CD4-positive, alpha-beta memory T cell (primary cell): ENCODE results near the gene TMEM38B. TPM values are rescaled to one million over a fixed set of nuclear protein-coding genes. Genes with fewer than 3 reads are reported as not detected.

Source experiments
- CTCF ChIA-PET: fragments of 350-600 bp; sonication (Branson Sonifier 250); formaldehyde crosslinking; loops from one replicate; lab custom pipeline; 2021; ENCODE audit warnings: inconsistent platforms; ENCODE audit not compliant: partially characterized antibody; lab: Charles Lee
- POLR2A ChIA-PET: fragments of 350-600 bp; sonication (Branson Sonifier 250); formaldehyde crosslinking; loops from one replicate; lab custom pipeline; 2021; ENCODE audit not compliant: partially characterized antibody; lab: Charles Lee
- DNase-seq, 5 donors: peaks; one replicate each; pipeline versions ENCODE4 v3.0.0 to v3.0.0-alpha.2; 2020 to 2022; ENCODE audit warnings: mixed read lengths in 1 of 5
- H3K27ac ChIP-seq: one replicate; pipeline ENCODE4 v1.7.0; 2013; ENCODE audit warnings: low read depth, low read length
- H3K27me3 ChIP-seq: 2 replicates; pipeline ENCODE4 v1.7.0; 2013; ENCODE audit warnings: mild to moderate bottlenecking, low read length, moderate library complexity; ENCODE audit not compliant: insufficient read depth
- H3K36me3 ChIP-seq: 2 replicates; pipeline ENCODE4 v1.7.0; 2013; ENCODE audit warnings: mild to moderate bottlenecking, low read length, moderate library complexity; ENCODE audit not compliant: insufficient read depth
- H3K4me1 ChIP-seq: 2 replicates; pipeline ENCODE4 v1.7.0; 2013; ENCODE audit warnings: mild to moderate bottlenecking, low read length, moderate library complexity; ENCODE audit not compliant: insufficient read depth
- H3K4me3 ChIP-seq, 2 donors: one replicate each; pipeline ENCODE4 v1.7.0; 2013; ENCODE audit warnings: low read length in 2 of 2, mild to moderate bottlenecking in 1 of 2
- H3K9me3 ChIP-seq, 2 donors: one replicate each; pipeline ENCODE4 v1.7.0; 2013; ENCODE audit warnings: low read length in 2 of 2, control low read depth in 1 of 2; ENCODE audit not compliant: control insufficient read depth in 1 of 2
- H3K27ac Mint-ChIP-seq, 7 donors: one replicate each; pipeline ENCODE4 v1.8.0; 2020 to 2021; ENCODE audit warnings: mixed read lengths in 7 of 7, mild to moderate bottlenecking in 6 of 7, inconsistent platforms in 3 of 7, moderate library complexity in 3 of 7
- H3K27me3 Mint-ChIP-seq, 2 donors: one replicate each; pipeline ENCODE4 v1.8.0; 2020 to 2021; ENCODE audit warnings: mixed read lengths in 2 of 2
- H3K36me3 Mint-ChIP-seq, 2 donors: one replicate each; pipeline ENCODE4 v1.8.0; 2020 to 2021; ENCODE audit warnings: mixed read lengths in 2 of 2, inconsistent platforms in 1 of 2, mild to moderate bottlenecking in 1 of 2
- H3K4me1 Mint-ChIP-seq, 4 donors: one replicate each; pipeline ENCODE4 v1.8.0; 2020 to 2021; ENCODE audit warnings: mixed read lengths in 4 of 4, mild to moderate bottlenecking in 1 of 4
- H3K4me3 Mint-ChIP-seq, 8 donors: one replicate each; pipeline ENCODE4 v1.8.0; 2020 to 2021; ENCODE audit warnings: mixed read lengths in 8 of 8, mild to moderate bottlenecking in 7 of 8, moderate library complexity in 6 of 8, inconsistent platforms in 3 of 8
- H3K9me3 Mint-ChIP-seq, 8 donors: one replicate each; pipeline ENCODE4 v1.8.0; 2020 to 2021; ENCODE audit warnings: mixed read lengths in 8 of 8, mild to moderate bottlenecking in 5 of 8, inconsistent platforms in 3 of 8, moderate library complexity in 1 of 8
- intact Hi-C: fragments of 100-400 bp; cut with micrococcal nuclease; formaldehyde crosslinking; loops from one replicate; pipeline ENCODE4 v1.15.1; 2023
- polyA plus RNA-seq, 2 donors: library from polyadenylated mRNA; unstranded; fragments of 300-500 nt; fragmentation: Illumina TruSeq; gene quantifications; one replicate each; pipeline ENCODE4 v1.2.3, GENCODE V29; 2021
- total RNA-seq, 2 experiments: library from RNA; stranded (reverse); gene quantifications; one replicate each; pipeline ENCODE4 v1.2.3, GENCODE V29; 2021

TMEM38B gene
- total and polyA plus RNA-seq, 4 experiments from 2014 or later: 13.4 to 23.3 (median 17.3) TPM

DNA sequence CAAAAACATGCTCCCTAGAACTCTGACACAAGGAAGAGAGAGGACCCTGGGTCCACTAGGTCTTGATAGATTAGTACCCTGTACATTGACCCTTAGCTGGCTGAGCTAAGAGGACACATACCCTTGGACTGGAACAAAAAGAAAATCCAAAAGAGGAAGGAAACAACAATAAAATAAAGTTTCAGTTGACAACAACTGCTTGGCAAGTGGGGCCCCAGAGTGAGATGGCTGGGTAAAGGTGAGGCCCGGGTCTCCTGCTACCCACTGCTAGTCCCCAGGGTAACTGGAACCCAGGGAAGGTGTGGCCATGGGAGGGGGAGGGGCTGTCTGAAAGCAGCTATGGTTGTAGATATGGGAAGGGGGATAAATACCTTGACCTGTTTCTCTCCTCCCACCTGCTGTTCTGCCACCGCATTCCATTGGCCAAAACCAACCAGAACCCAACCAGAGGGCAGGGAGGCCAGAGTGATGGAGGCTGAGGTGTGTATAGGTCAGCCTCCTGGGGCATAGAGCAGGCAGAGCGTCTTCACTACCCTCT, 20.4 kb upstream of the TMEM38B start:
- no peak overlapping the region for H3K27ac Mint-ChIP-seq
- H3K27me3 Mint-ChIP-seq: peaks cover 2 to 6% of the 10 kb centered on the region in 2 donors
- H3K9me3 Mint-ChIP-seq: no peaks in the 10 kb centered on the region
- intact Hi-C loops: no loop called here
- Histone ChIP-seq H3K36me3 (no peaks in the 10 kb centered on the region), H3K27ac (no peak overlapping the region), H3K4me1 (no peaks in the 10 kb centered on the region), H3K4me3 (no peak overlapping the region), H3K9me3 (no peaks in the 10 kb centered on the region), H3K27me3 (no peaks in the 10 kb centered on the region)
- no peak overlapping the region for H3K4me3 Mint-ChIP-seq
- POLR2A ChIA-PET: no interaction called here
- CTCF ChIA-PET: no interaction called here
- H3K4me1 Mint-ChIP-seq: peaks cover 0 to 5% (median under 1%) of the 10 kb centered on the region in 4 donors
- H3K36me3 Mint-ChIP-seq: no peaks in the 10 kb centered on the region
- DNase-seq: no peak

- Histone ChIP-seq H3K36me3 (no peaks in the 10 kb centered on the region), H3K4me3 (no peak overlapping the region), H3K4me1 (no peaks in the 10 kb centered on the region), H3K9me3 (no peaks in the 10 kb centered on the region), H3K27ac (no peak overlapping the region), H3K27me3 (no peaks in the 10 kb centered on the region)
- Mint-ChIP-seq H3K36me3 (no peaks in the 10 kb centered on the region), H3K4me3 (no peak overlapping the region), H3K27me3 (peaks cover 0 to 2% of the 10 kb centered on the region in 2 donors), H3K4me1 (peaks cover 0 to 5% (median under 1%) of the 10 kb centered on the region in 4 donors), H3K9me3 (no peaks in the 10 kb centered on the region), H3K27ac (peak overlapping the region in 1 of 7 donors; percentile 42)
- intact Hi-C loops: no loop called here
- DNase-seq: no peak
- POLR2A ChIA-PET: no interaction called here
- CTCF ChIA-PET: no interaction called here
Observed at GRCh38 chr9:105676351-105676923, 17.9 kb upstream of the TMEM38B start.

- Histone ChIP-seq H3K9me3 (no peaks in the 10 kb centered on the region), H3K36me3 (no peaks in the 10 kb centered on the region), H3K4me3 (no peak overlapping the region), H3K27me3 (no peaks in the 10 kb centered on the region), H3K4me1 (no peaks in the 10 kb centered on the region), H3K27ac (no peak overlapping the region)
- H3K36me3 Mint-ChIP-seq: no peaks in the 10 kb centered on the region
- no peak for DNase-seq
- no peak overlapping the region for H3K27ac Mint-ChIP-seq
- no peak overlapping the region for H3K4me3 Mint-ChIP-seq
- H3K4me1 Mint-ChIP-seq: no peaks in the 10 kb centered on the region
- ChIA-PET CTCF (no interaction called here), POLR2A (no interaction called here)
- no peaks in the 10 kb centered on the region for H3K9me3 Mint-ChIP-seq
- H3K27me3 Mint-ChIP-seq: no peaks in the 10 kb centered on the region
- intact Hi-C loops: no loop called here
Observed at GRCh38 chr9:105678163-105678562, 16.2 kb upstream of the TMEM38B start.

DNA sequence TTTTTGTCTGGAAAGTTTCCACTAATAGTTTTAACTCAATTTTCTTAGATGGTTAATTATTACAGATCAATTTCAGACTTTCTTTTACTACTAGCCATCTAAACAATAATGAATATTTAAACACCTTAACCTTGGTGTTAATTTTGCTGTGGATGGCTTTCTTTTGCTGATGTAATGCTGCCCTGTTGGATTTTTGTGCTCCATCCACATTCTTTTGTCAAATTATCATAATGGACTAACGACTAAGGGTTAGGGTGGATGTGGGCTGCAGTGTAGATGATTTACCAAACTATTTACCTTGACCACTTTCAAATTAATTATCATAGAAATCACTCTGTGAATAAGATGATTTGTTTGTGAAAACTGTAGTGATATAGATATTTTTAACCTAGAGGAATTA, 15.6 kb upstream of the TMEM38B start:
- no peak for DNase-seq
- intact Hi-C loops: no loop called here
- H3K9me3 ChIP-seq: no peaks in the 10 kb centered on the region
- ChIA-PET POLR2A (no interaction called here), CTCF (no interaction called here)
- H3K27ac ChIP-seq: no peak overlapping the region
- no peak overlapping the region for H3K4me3 ChIP-seq
- Mint-ChIP-seq H3K9me3 (no peaks in the 10 kb centered on the region), H3K27ac (no peak overlapping the region), H3K27me3 (no peaks in the 10 kb centered on the region), H3K4me3 (no peak overlapping the region), H3K4me1 (no peaks in the 10 kb centered on the region), H3K36me3 (no peaks in the 10 kb centered on the region)
- no peaks in the 10 kb centered on the region for H3K36me3 ChIP-seq
- H3K27me3 ChIP-seq: no peaks in the 10 kb centered on the region
- no peaks in the 10 kb centered on the region for H3K4me1 ChIP-seq

GRCh38 chr9:105679257-105680022, 14.9 kb upstream of the TMEM38B start:
- Mint-ChIP-seq H3K9me3 (no peaks in the 10 kb centered on the region), H3K27me3 (no peaks in the 10 kb centered on the region), H3K4me1 (no peaks in the 10 kb centered on the region), H3K4me3 (no peak overlapping the region), H3K27ac (no peak overlapping the region), H3K36me3 (no peaks in the 10 kb centered on the region)
- Histone ChIP-seq H3K36me3 (no peaks in the 10 kb centered on the region), H3K27me3 (no peaks in the 10 kb centered on the region), H3K4me1 (no peaks in the 10 kb centered on the region), H3K9me3 (no peaks in the 10 kb centered on the region), H3K27ac (no peak overlapping the region), H3K4me3 (no peak overlapping the region)
- DNase-seq: no peak
- intact Hi-C loops: no loop called here
- ChIA-PET POLR2A (no interaction called here), CTCF (interaction anchor here (1.1 kb wide), 1 partner anchor 39 kb away, joined by 3 read pairs; no protein-coding TSS in a partner anchor)

- CTCF ChIA-PET: interaction anchor here (1.0 kb wide), 1 partner anchor 37 kb away, joined by 3 read pairs; no protein-coding TSS in a partner anchor
- H3K4me3 Mint-ChIP-seq: no peak overlapping the region
- H3K9me3 Mint-ChIP-seq: no peaks in the 10 kb centered on the region
- H3K27ac Mint-ChIP-seq: no peak overlapping the region
- H3K4me1 Mint-ChIP-seq: no peaks in the 10 kb centered on the region
- H3K36me3 Mint-ChIP-seq: no peaks in the 10 kb centered on the region
- Histone ChIP-seq H3K4me3 (no peak overlapping the region), H3K27ac (no peak overlapping the region), H3K4me1 (no peaks in the 10 kb centered on the region), H3K9me3 (no peaks in the 10 kb centered on the region), H3K36me3 (no peaks in the 10 kb centered on the region), H3K27me3 (no peaks in the 10 kb centered on the region)
- no peak for DNase-seq
- POLR2A ChIA-PET: no interaction called here
- H3K27me3 Mint-ChIP-seq: no peaks in the 10 kb centered on the region
- intact Hi-C loops: no loop called here
Observed at GRCh38 chr9:105681313-105681712, 13.0 kb upstream of the TMEM38B start.

DNA sequence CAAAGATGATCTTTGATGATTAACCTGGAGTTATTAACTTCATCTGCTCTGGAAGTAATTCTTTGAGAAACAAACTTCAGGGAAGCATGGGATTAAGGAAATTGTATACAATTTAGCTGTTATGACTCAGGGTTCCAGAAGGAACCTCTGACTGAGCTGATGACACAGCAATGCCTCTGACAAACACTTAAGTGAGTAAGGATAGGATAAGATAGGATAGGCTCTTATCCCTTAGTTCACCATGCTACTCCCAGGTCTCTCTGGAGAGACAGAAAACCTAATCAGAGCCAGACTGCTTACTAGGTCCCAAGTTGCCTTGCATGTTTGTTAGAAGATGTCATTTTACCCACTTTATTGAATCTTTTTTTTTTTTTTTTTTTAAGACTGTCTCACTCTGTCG, 12.6 kb upstream of the TMEM38B start:
- H3K27ac ChIP-seq: no peak overlapping the region
- no peak for DNase-seq
- no peaks in the 10 kb centered on the region for H3K4me1 ChIP-seq
- H3K36me3 ChIP-seq: no peaks in the 10 kb centered on the region
- intact Hi-C loops: no loop called here
- no peaks in the 10 kb centered on the region for H3K9me3 Mint-ChIP-seq
- no peaks in the 10 kb centered on the region for H3K9me3 ChIP-seq
- no peak overlapping the region for H3K4me3 ChIP-seq
- ChIA-PET CTCF (interaction anchor here (1.0 kb wide), 1 partner anchor 36 kb away, joined by 3 read pairs; no protein-coding TSS in a partner anchor), POLR2A (no interaction called here)
- H3K4me1 Mint-ChIP-seq: no peaks in the 10 kb centered on the region
- no peaks in the 10 kb centered on the region for H3K36me3 Mint-ChIP-seq
- H3K27me3 ChIP-seq: no peaks in the 10 kb centered on the region
- no peak overlapping the region for H3K4me3 Mint-ChIP-seq
- H3K27ac Mint-ChIP-seq: no peak overlapping the region
- H3K27me3 Mint-ChIP-seq: no peaks in the 10 kb centered on the region
